Measurements from ENCODE around the gene PTP4A2.
"Not testable (repeated sequence)": the region's sequence is repeated elsewhere in the genome, so short reads cannot be mapped to it uniquely, and the experiment has no call there.

Gene PTP4A2

DNA sequence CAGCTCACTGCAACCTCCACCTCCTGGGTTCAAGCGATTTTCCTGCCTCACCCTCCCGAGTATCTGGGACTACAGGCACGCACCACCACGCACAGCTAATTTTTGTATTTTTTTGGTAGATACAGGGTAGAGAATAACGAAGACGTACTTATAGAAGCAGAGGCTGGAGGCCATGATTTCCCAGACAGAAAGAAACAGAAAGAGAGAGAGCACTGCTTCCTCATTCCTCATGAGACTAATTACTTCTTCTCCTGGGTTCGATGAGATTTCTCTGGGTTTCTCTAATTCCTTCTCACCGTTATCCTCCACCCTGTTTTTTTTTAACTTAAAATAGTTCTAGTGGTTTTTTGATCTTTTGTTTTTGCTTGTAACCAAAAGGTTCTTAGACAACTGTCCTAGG is 23.4 kb upstream of the PTP4A2 start:
- Histone ChIP-seq H3K4me1 (ENCODE audit: control insufficient read depth, insufficient read depth, low read length) (no peaks in the 10 kb centered on the region), H3K27me3 (ENCODE audit: control insufficient read depth, insufficient read depth, low read length) (no peaks in the 10 kb centered on the region), H3K36me3 (ENCODE audit: control insufficient read depth, insufficient read depth, low read length) (no peaks in the 10 kb centered on the region), H3K27ac (ENCODE audit: low read depth, low read length) (no peak overlapping the region), H3K4me3 (ENCODE audit: low read length) (no peak overlapping the region), H3K9ac (ENCODE audit: low read length) (no peak overlapping the region)

DNA sequence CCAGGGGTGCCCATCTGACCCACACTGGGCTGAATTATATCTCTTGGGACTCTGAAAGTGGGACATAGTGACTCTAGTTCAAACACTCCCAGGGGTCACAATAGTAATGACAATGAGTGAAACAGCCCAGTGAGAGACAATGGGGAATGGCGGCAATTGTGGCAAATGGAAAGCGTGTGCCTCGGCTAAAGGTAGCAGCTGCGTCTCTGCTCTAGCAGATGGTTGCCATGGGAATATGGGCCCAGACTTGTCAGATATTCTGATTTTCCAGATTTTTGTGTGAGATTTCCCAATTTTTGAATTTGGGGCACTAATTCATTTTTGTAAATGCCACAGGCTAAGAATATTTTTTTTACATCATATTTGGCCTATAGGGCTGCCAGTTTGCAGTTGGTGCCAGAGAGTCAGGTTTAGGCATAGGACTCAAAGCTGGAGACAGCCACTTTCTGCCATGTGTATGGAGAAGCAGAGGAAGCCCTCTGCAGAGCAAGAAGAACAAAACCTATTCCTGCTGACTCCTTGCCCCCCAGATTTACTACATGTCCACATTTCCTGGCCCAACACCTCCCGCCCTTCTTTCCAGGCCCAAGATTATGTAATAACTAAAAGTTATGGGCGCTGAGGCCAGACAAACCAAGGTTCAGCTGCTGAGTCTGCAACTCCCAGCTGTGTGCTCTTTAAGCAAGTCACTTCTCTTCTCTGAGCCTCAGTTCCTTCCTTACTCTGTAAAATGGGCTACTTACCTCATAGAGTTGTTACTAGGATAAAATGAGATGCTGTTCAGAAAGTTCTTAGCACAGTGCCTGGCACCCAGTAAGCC is 21.6 kb upstream of the PTP4A2 start:
- no peaks in the 10 kb centered on the region for H3K27me3 ChIP-seq (ENCODE audit: control insufficient read depth, insufficient read depth, low read length)
- H3K9ac ChIP-seq (ENCODE audit: low read length) = no peak overlapping the region
- no peak overlapping the region for H3K27ac ChIP-seq (ENCODE audit: low read depth, low read length)
- no peak overlapping the region for H3K4me3 ChIP-seq (ENCODE audit: low read length)
- no peaks in the 10 kb centered on the region for H3K36me3 ChIP-seq (ENCODE audit: control insufficient read depth, insufficient read depth, low read length)
- H3K4me1 ChIP-seq (ENCODE audit: control insufficient read depth, insufficient read depth, low read length) = peaks cover 7% of the 10 kb centered on the region

DNA sequence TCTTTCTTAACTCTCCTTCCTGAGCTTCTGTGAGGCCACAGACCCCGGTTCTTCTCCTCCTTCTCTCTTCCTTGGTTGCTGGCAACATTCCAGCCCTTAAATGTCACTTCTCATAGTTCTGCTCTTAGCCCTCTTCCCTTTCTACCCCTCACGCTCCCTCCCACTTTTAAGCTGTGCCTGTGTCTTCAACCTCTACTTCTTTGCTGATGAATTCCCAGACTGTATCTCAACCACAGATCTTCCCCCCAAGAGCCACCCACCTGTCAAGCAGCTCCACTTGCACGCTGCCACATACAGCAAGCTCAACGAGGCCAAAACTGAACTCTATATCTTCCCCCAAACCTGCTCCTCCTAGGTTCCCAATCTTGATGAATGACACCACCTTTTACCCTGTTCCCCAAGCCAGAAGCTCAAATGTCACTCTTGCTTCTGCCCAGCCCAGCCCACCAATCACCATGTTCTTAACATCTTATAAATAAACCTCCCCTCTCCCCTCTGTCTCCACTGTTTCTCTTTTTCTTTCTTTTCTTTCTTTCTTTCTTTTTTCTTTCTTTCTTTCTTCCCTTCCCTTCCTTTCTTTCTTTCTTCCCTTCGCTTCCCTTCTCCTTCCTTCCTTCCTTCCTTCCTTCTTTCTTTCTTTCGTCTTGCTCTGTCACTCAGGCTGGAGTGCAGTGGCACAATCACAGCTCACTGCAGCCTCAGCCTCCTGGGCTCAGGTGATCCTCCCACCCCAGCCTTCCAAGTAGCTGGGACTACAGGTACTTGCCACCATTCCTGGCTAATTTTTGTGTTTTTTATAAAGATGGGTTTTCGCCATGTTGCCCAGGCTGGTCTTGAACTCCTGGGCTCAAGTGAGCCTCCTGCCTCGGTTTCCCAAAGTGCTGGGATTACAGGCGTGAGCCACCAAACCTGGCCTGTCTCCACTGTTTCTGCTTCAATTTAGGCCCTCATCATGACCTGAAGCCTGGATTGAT is 19.8 kb upstream of the PTP4A2 start:
- H3K4me3 ChIP-seq (ENCODE audit: low read length) = no peak overlapping the region
- no peak overlapping the region for H3K27ac ChIP-seq (ENCODE audit: low read depth, low read length)
- no peak overlapping the region for H3K9ac ChIP-seq (ENCODE audit: low read length)
- peaks cover 11% of the 10 kb centered on the region for H3K4me1 ChIP-seq (ENCODE audit: control insufficient read depth, insufficient read depth, low read length)
- no peaks in the 10 kb centered on the region for H3K36me3 ChIP-seq (ENCODE audit: control insufficient read depth, insufficient read depth, low read length)
- H3K27me3 ChIP-seq (ENCODE audit: control insufficient read depth, insufficient read depth, low read length) = no peaks in the 10 kb centered on the region

DNA sequence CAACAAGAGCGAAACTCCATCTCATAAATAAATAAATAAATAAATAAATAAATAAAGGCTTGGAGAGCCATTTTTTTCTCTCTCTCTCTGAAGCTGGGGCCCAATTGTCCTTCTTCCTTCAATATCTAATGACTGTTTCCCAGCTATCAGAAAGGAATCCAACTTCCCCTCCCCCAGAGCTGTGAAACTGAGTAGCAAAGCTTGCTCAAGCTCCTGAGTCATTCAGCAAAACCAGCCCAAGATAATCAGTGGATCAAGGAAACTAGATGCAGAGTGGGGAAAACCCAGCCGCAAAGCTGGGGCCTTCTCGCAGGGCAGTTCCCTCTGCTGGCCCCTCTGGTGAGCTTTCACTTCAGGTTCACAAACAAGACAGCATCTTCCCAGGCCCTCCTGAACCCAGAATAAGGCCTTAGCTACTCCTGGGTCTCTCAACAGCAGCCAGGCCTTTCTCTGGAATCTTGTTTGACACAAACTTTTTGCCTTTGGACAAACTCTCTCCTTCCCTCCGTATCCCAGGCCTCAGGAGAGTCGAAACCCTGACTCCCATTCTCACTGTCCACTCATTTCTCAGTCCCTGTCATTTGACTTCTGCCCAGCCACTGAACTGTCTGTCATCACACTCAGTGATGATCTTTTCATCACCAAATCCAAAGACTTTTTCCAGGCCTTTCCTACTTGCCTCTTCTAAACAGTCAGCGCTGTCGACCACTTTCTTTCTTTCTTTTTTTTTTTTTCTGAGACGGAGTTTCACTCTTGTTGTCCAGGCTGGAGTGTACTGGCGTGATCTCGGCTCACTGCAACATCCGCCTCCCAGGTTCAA is 18.0 kb upstream of the PTP4A2 start:
- Histone ChIP-seq H3K27me3 (ENCODE audit: control insufficient read depth, insufficient read depth, low read length) (no peaks in the 10 kb centered on the region), H3K27ac (ENCODE audit: low read depth, low read length) (peak overlapping the region; percentile 66), H3K4me3 (ENCODE audit: low read length) (peak overlapping the region; percentile 46), H3K4me1 (ENCODE audit: control insufficient read depth, insufficient read depth, low read length) (peaks cover 11% of the 10 kb centered on the region), H3K36me3 (ENCODE audit: control insufficient read depth, insufficient read depth, low read length) (no peaks in the 10 kb centered on the region), H3K9ac (ENCODE audit: low read length) (peak overlapping the region; percentile 30)

DNA sequence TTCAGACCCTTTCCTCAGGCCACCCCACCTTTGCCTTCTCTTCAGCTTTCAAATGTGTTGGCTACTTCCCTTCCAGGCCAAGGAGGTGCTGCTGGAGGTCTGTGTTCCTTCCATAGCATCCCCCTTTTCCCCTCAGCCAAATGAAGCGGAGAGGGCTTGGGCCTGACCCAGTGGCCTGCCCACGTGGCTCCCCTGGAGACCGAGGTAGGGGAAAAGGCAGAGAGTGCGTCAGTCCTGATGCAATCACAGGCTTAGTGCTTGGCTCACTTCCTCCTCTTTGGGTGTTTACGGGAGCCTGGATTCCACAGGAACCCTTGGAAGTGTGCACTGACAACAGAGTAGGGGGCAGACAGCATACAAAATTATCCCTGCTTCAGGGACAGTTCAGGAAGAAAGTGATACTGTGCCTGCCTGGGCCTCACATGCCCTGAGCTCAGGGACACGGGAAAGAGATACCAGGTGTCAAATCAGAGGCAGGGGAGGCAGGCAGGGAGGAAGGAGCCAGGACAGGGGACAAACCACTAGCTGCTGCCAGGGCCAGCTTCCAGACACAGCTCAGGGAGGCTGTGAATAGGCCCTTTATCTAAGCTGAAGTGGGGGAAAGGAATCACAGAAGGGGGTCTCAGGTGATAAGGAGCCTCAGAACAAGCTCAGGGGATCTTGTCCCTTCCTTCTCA is 16.6 kb upstream of the PTP4A2 start:
- H3K4me3 ChIP-seq (ENCODE audit: low read length) = peak overlapping the region; percentile 0
- H3K36me3 ChIP-seq (ENCODE audit: control insufficient read depth, insufficient read depth, low read length) = no peaks in the 10 kb centered on the region
- H3K9ac ChIP-seq (ENCODE audit: low read length) = no peak overlapping the region
- H3K27ac ChIP-seq (ENCODE audit: low read depth, low read length) = peak overlapping the region; percentile 57
- H3K27me3 ChIP-seq (ENCODE audit: control insufficient read depth, insufficient read depth, low read length) = no peaks in the 10 kb centered on the region
- peaks cover 11% of the 10 kb centered on the region for H3K4me1 ChIP-seq (ENCODE audit: control insufficient read depth, insufficient read depth, low read length)

DNA sequence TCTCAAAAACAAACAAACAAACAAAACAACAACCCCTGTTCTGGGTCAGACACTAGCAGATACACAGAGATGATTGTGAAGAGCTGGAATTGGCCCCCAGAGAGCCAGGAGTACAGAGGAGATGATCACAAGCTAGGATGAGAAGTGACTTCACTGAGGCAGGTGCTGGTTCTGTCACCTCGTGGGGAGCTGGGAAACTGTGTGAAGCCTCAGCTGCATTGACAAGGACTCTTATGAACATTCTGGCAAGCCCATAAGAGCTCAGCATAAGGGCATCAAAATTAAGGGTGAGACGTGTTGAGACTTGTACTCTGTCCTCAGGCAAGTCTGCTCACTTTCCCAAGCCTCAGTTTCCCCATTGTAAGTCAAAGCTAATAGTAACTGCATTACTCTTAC is 14.7 kb upstream of the PTP4A2 start:
- Histone ChIP-seq H3K27me3 (ENCODE audit: control insufficient read depth, insufficient read depth, low read length) (no peaks in the 10 kb centered on the region), H3K4me1 (ENCODE audit: control insufficient read depth, insufficient read depth, low read length) (peaks cover 11% of the 10 kb centered on the region), H3K36me3 (ENCODE audit: control insufficient read depth, insufficient read depth, low read length) (no peaks in the 10 kb centered on the region), H3K27ac (ENCODE audit: low read depth, low read length) (no peak overlapping the region), H3K4me3 (ENCODE audit: low read length) (no peak overlapping the region), H3K9ac (ENCODE audit: low read length) (no peak overlapping the region)

DNA sequence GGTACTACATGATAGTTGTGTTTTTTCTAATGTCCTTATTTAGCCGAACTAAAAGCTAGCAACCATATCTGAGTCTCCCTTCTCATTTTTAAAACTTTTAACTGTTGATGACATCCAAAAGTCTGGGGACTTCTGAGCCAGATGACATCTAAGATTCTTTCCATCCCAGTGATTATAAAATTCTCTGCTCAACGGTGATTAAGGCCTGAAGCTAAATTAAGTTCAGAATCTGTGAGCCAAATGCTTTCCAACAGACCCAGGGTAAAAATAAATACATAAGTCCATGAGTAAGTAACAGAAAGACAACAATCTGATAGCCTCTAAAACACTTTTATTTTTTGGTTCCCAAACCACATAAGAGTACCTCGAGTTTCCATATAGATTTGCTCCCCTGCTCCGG is 13.1 kb upstream of the PTP4A2 start:
- Histone ChIP-seq H3K27me3 (ENCODE audit: control insufficient read depth, insufficient read depth, low read length) (no peaks in the 10 kb centered on the region), H3K4me3 (ENCODE audit: low read length) (no peak overlapping the region), H3K9ac (ENCODE audit: low read length) (no peak overlapping the region), H3K36me3 (ENCODE audit: control insufficient read depth, insufficient read depth, low read length) (no peaks in the 10 kb centered on the region), H3K4me1 (ENCODE audit: control insufficient read depth, insufficient read depth, low read length) (peaks cover 11% of the 10 kb centered on the region), H3K27ac (ENCODE audit: low read depth, low read length) (no peak overlapping the region)

DNA sequence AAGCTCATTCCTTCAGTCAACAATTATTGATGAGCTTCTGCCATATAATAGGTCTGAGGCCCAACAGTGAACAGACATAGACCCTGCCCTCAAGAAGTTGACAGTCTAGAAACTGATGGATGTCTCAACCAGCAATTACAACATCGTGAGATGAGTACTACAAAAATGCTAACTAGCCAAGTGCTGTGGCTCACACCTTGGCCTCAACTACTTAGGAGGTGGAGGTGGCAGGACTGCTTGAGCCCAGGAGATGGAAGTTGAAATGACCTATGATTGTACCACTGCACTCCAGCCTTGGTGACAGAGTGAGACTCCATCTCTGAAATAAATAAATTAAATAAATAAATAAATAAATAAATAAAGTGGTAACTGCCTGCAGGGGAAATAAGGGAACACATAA is 11.7 kb upstream of the PTP4A2 start:
- H3K9ac ChIP-seq (ENCODE audit: low read length) = no peak overlapping the region
- H3K27ac ChIP-seq (ENCODE audit: low read depth, low read length) = no peak overlapping the region
- no peaks in the 10 kb centered on the region for H3K27me3 ChIP-seq (ENCODE audit: control insufficient read depth, insufficient read depth, low read length)
- no peaks in the 10 kb centered on the region for H3K36me3 ChIP-seq (ENCODE audit: control insufficient read depth, insufficient read depth, low read length)
- H3K4me1 ChIP-seq (ENCODE audit: control insufficient read depth, insufficient read depth, low read length) = peaks cover 5% of the 10 kb centered on the region
- no peak overlapping the region for H3K4me3 ChIP-seq (ENCODE audit: low read length)

DNA sequence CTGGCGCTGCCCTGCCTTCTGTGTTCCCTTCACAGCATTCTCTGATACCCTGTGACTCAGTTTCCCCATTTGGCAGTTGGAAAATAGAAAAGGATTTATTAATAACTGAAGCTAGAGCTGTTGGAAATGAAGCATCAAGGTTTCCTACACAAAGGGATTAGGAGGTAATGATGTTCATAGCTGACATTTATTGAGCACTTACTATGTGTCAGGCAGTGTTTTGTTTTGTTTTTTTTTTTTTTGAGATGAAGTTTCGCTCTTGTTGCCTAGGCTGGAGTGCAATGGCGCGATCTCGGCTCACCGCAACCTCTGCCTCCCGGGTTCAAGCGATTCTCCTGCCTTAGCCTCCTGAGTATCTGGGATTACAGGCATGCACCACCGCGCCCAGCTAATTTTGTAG is 7.5 kb upstream of the PTP4A2 start:
- not testable (repeated sequence) for H3K27me3 ChIP-seq (ENCODE audit: control insufficient read depth, insufficient read depth, low read length); H3K4me1 ChIP-seq (ENCODE audit: control insufficient read depth, insufficient read depth, low read length); H3K4me3 ChIP-seq (ENCODE audit: low read length); H3K36me3 ChIP-seq (ENCODE audit: control insufficient read depth, insufficient read depth, low read length); H3K9ac ChIP-seq (ENCODE audit: low read length); H3K27ac ChIP-seq (ENCODE audit: low read depth, low read length)

DNA sequence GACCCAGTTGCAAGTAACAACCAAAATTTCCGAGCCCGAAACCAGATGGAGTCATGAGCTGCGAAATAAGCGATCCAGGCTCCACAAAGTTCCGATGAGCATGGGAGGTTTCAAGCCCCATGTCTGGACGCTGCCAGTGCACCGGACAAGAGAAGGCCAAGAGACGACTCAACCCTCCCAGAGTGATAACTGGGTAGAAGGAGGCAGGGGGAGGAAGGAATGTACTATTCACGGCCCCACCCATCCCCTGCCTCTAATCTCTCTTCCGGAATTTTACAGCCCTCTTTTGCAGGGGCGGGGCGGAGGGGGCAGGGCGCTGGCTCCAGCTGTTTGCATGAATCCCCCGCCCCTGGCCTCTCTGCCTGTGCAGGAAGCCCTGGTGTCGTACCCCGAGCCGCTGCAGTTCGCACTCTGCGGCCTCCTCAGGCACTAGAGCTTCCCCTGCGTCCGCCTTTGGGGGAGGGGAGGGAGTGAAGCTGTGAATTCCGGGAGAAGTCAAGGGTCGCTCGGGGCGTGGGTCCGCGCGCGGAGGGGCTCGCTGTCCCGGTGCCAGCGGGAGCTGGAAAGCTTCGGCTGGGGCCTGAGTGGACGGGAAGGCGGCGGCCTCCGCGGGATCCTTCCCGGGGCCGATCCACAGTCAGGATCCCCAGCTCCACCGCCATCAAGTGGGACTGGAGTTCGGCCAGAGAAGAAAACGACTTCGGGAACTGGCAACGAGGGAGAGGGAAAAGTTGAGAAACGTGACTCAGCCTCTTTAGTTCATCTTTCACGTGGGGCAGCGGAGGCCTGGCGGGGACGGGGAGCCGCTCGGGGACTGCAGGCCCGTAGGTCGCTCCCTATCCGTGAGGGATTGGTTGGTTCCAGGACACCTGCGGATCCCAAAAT is 6.3 kb upstream of the PTP4A2 start:
- peak overlapping the region; percentile 74 for H3K4me3 ChIP-seq (ENCODE audit: low read length)
- peaks cover 6% of the 10 kb centered on the region for H3K4me1 ChIP-seq (ENCODE audit: control insufficient read depth, insufficient read depth, low read length)
- peak overlapping the region; percentile 98 for H3K27ac ChIP-seq (ENCODE audit: low read depth, low read length)

DNA sequence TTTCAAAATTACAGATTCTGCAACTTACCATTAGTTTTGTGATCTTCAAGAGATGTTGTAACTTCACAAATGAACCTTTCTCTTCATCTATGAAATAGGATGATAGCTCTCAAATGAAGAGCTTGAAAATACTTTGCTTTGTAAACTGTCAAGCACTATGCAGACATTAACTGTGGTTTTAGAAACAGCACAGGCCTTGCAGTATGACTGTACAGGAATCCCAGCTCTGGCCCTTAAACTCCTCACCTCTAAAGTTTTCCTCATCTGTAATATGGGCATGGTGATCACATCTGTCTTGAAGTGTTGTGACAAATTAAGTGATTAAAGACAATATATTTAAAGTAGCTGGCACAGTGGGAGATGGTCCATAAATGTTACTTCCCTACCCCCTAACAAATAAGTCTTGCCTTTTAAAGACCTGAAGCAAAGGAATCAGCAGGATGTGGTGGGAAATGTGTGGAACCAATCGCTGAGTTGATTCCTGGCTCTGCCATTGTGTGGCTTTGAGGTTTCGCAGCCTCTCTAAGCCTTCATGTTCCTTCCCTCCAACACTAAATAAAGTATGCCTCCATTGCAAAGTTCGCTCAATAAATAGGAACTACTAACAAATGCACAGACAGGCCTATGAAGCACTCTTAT is 5.5 kb upstream of the PTP4A2 start:
- H3K36me3 ChIP-seq (ENCODE audit: control insufficient read depth, insufficient read depth, low read length) = no peaks in the 10 kb centered on the region
- H3K9ac ChIP-seq (ENCODE audit: low read length) = no peak overlapping the region
- peaks cover 6% of the 10 kb centered on the region for H3K4me1 ChIP-seq (ENCODE audit: control insufficient read depth, insufficient read depth, low read length)
- peak overlapping the region; percentile 74 for H3K4me3 ChIP-seq (ENCODE audit: low read length)
- H3K27me3 ChIP-seq (ENCODE audit: control insufficient read depth, insufficient read depth, low read length) = no peaks in the 10 kb centered on the region
- peak overlapping the region; percentile 98 for H3K27ac ChIP-seq (ENCODE audit: low read depth, low read length)

More for the DNA sequence above, 6.3 kb upstream of the PTP4A2 start:
- Histone ChIP-seq H3K36me3 (ENCODE audit: control insufficient read depth, insufficient read depth, low read length) (no peaks in the 10 kb centered on the region), H3K9ac (ENCODE audit: low read length) (peak overlapping the region; percentile 86), H3K27me3 (ENCODE audit: control insufficient read depth, insufficient read depth, low read length) (no peaks in the 10 kb centered on the region)
